HEK293T (cell line): ENCODE measurements around the gene CHCT1.

ENCODE experiments used
- CTCF ChIA-PET: fragments of 350-600 bp; formaldehyde crosslinking; extraction: SDS; loops from one replicate; lab custom pipeline; 2021; ENCODE audit warnings: antibody characterized with exemption, inconsistent platforms; lab: Yijun Ruan, JAX
- POLR2A ChIA-PET: fragments of 350-600 bp; formaldehyde crosslinking; extraction: SDS; loops from one replicate; lab custom pipeline; 2020; ENCODE audit warnings: antibody characterized with exemption, inconsistent platforms; lab: Yijun Ruan, JAX
- DNase-seq: peaks from one replicate; pipeline ENCODE4 v3.0.0; 2012; ENCODE audit warnings: mixed read lengths; ENCODE audit errors: extremely low spot score
- ARNT ChIP-seq: fragments of 450-650 bp; IDR thresholded peaks from 2 replicates; pipeline ENCODE4 v1.6.1; 2017; ENCODE audit warnings: mild to moderate bottlenecking
- BHLHE40 ChIP-seq: fragments of 450-650 bp; IDR thresholded peaks from 2 replicates; pipeline ENCODE4 v1.6.1; 2016; ENCODE audit warnings: mild to moderate bottlenecking, moderate library complexity, borderline replicate concordance
- CTBP1 ChIP-seq: fragments of 450-650 bp; IDR thresholded peaks from 2 replicates; pipeline ENCODE4 v1.6.1; 2016; ENCODE audit warnings: borderline replicate concordance
- ELF4 ChIP-seq: fragments of 450-650 bp; IDR thresholded peaks from 2 replicates; pipeline ENCODE4 v1.6.1; 2017; ENCODE audit warnings: antibody characterized with exemption
- FOXA1 ChIP-seq: fragments of 450-650 bp; IDR thresholded peaks from 2 replicates; pipeline ENCODE4 v1.6.1; 2016; ENCODE audit warnings: mild to moderate bottlenecking
- FOXK2 ChIP-seq: fragments of 450-650 bp; IDR thresholded peaks from 2 replicates; pipeline ENCODE4 v1.6.1; 2016; ENCODE audit warnings: mild to moderate bottlenecking
- FOXM1 ChIP-seq: fragments of 450-650 bp; IDR thresholded peaks from 2 replicates; pipeline ENCODE4 v1.6.1; 2017; ENCODE audit warnings: mild to moderate bottlenecking, borderline replicate concordance
- HDGF ChIP-seq: fragments of 450-650 bp; IDR thresholded peaks from 2 replicates; pipeline ENCODE4 v1.6.1; 2017; ENCODE audit warnings: antibody characterized with exemption, borderline replicate concordance
- L3MBTL2 ChIP-seq: fragments of 450-650 bp; conservative IDR thresholded peaks from 2 replicates; pipeline ENCODE4 v1.6.1; 2016; ENCODE audit warnings: mild to moderate bottlenecking
- LEF1 ChIP-seq: fragments of 450-650 bp; IDR thresholded peaks from 2 replicates; pipeline ENCODE4 v1.6.1; 2017; ENCODE audit warnings: mild to moderate bottlenecking, borderline replicate concordance
- NFRKB ChIP-seq: fragments of 450-650 bp; IDR thresholded peaks from 2 replicates; pipeline ENCODE4 v1.6.1; 2016; ENCODE audit warnings: mild to moderate bottlenecking, moderate library complexity
- PKNOX1 ChIP-seq: fragments of 450-650 bp; IDR thresholded peaks from 2 replicates; pipeline ENCODE4 v1.6.1; 2016
- SP1 ChIP-seq: fragments of 450-650 bp; IDR thresholded peaks from 2 replicates; pipeline ENCODE4 v1.6.1; 2017
- SUZ12 ChIP-seq: fragments of 450-650 bp; IDR thresholded peaks from 2 replicates; pipeline ENCODE4 v1.6.1; 2016; ENCODE audit warnings: mild to moderate bottlenecking
- TARDBP ChIP-seq: fragments of 450-650 bp; IDR thresholded peaks from 2 replicates; pipeline ENCODE4 v1.6.1; 2016
- ZNF384 ChIP-seq: fragments of 450-650 bp; IDR thresholded peaks from 2 replicates; pipeline ENCODE4 v1.6.1; 2016

Gene CHCT1

GRCh38 chr17:60391471-60392041, 30.7 kb upstream of the CHCT1 start:
- TF ChIP-seq FOXM1 (no peak), ARNT (no peak), FOXK2 (no peak), NFRKB (no peak), ELF4 (no peak), SP1 (no peak), LEF1 (no peak), BHLHE40 (no peak), SUZ12 (no peak), FOXA1 (no peak)
- ChIA-PET POLR2A (interaction anchor here (0.5 to 1.8 kb wide), 14 partner anchors 9 to 247 kb away, joined by 3 to 14 read pairs (median 4); no protein-coding TSS in a partner anchor), CTCF (no interaction called here)
- no peak for DNase-seq

- peak; percentile 93 for DNase-seq
- POLR2A ChIA-PET: interaction anchor here (0.5 to 1.8 kb wide), 14 partner anchors 8 to 160 kb away, joined by 3 to 14 read pairs (median 4); no protein-coding TSS in a partner anchor
- CTCF ChIA-PET: no interaction called here
- TF ChIP-seq SUZ12 (no peak), TARDBP (no peak), FOXA1 (no peak), NFRKB (no peak), FOXM1 (peak; percentile 93), BHLHE40 (no peak), LEF1 (0 out of 2 replicates have a peak, but pooled peaks have one; percentile 28), FOXK2 (no peak), CTBP1 (peak; percentile 53), ELF4 (peak; percentile 68), PKNOX1 (no peak), ARNT (0 out of 2 replicates have a peak, but pooled peaks have one; percentile 27), L3MBTL2 (peak; percentile 84), HDGF (peak; percentile 65; the same call in 1 of the 2 replicates), SP1 (no peak), ZNF384 (no peak)
Observed at GRCh38 chr17:60392042-60392844, 30.0 kb upstream of the CHCT1 start, which contains the start of gene USP32. TSS of gene USP32 (minus strand) at chr17:60392133. CDS start at chr17:60391939, 194 bp downstream.

- POLR2A ChIA-PET: interaction anchor here (1.0 to 1.8 kb wide), 5 partner anchors 8 to 161 kb away, joined by 3 to 14 read pairs (median 7); no protein-coding TSS in a partner anchor
- CTCF ChIA-PET: no interaction called here
- no peak for TF ChIP-seq BHLHE40
- no peak for TF ChIP-seq HDGF
- no peak for TF ChIP-seq TARDBP
- TF ChIP-seq SUZ12: no peak
- peak; percentile 88 for TF ChIP-seq L3MBTL2
- no peak for DNase-seq
Observed at GRCh38 chr17:60392845-60393702, 29.2 kb upstream of the CHCT1 start.

GRCh38 chr17:60393840-60394723, 28.2 kb upstream of the CHCT1 start:
- TF ChIP-seq CTBP1 (no peak), FOXK2 (no peak), NFRKB (no peak), PKNOX1 (no peak), SP1 (no peak), FOXM1 (no peak), SUZ12 (no peak), ARNT (no peak)
- ChIA-PET CTCF (no interaction called here), POLR2A (no interaction called here)
- no peak for DNase-seq

- ChIA-PET CTCF (no interaction called here), POLR2A (no interaction called here)
- TF ChIP-seq NFRKB: no peak
- TF ChIP-seq ZNF384: peak; percentile 37
- no peak for DNase-seq
Observed at GRCh38 chr17:60395508-60396065, 26.7 kb upstream of the CHCT1 start.

- ChIA-PET CTCF (no interaction called here), POLR2A (interaction anchor here (0.6 kb wide), 1 partner anchor 9 kb away, joined by 3 read pairs; no protein-coding TSS in a partner anchor)
- TF ChIP-seq FOXM1 (no peak), BHLHE40 (no peak), ZNF384 (no peak), L3MBTL2 (no peak), NFRKB (no peak), SP1 (no peak), PKNOX1 (no peak), SUZ12 (no peak), CTBP1 (no peak), FOXA1 (no peak), TARDBP (no peak), ARNT (no peak), HDGF (no peak), FOXK2 (no peak), ELF4 (no peak), LEF1 (no peak)
- no peak for DNase-seq
Observed at GRCh38 chr17:60396412-60396811, 25.9 kb upstream of the CHCT1 start.
